Stimulated activated naive CD8-positive, alpha-beta T cell treated with anti-CD3 and anti-CD28 coated beads, Interleukin-15, amount 100 ng/mL, for 72 hours (primary cell): ENCODE measurements around the gene CNNM1.

ENCODE experiments used
- ATAC-seq: fragments of 150-1000 bp; cut with Tn5 transposase; 2 replicates; pipeline ENCODE4 v1.10.0; 2021; ENCODE audit warnings: mild to moderate bottlenecking, moderate library complexity
- DNase-seq, 2 donors: peaks; one replicate each; pipeline ENCODE4 v3.0.0; 2021 to 2022
- H3K27ac Mint-ChIP-seq, 2 donors: one replicate each; pipeline ENCODE4 v1.8.0; 2022; ENCODE audit warnings: mild to moderate bottlenecking in 2 of 2, mixed read lengths in 2 of 2, moderate library complexity in 2 of 2
- H3K27me3 Mint-ChIP-seq: one replicate; pipeline ENCODE4 v1.8.0; 2022; ENCODE audit warnings: mixed read lengths
- H3K4me1 Mint-ChIP-seq: one replicate; pipeline ENCODE4 v1.8.0; 2022; ENCODE audit warnings: mild to moderate bottlenecking, mixed read lengths
- H3K4me3 Mint-ChIP-seq, 2 donors: one replicate each; pipeline ENCODE4 v1.8.0; 2022; ENCODE audit warnings: mild to moderate bottlenecking in 2 of 2, mixed read lengths in 2 of 2, moderate library complexity in 1 of 2
- H3K9me3 Mint-ChIP-seq, 2 donors: one replicate each; pipeline ENCODE4 v1.8.0; 2022; ENCODE audit warnings: mixed read lengths in 2 of 2

CNNM1 gene

DNA sequence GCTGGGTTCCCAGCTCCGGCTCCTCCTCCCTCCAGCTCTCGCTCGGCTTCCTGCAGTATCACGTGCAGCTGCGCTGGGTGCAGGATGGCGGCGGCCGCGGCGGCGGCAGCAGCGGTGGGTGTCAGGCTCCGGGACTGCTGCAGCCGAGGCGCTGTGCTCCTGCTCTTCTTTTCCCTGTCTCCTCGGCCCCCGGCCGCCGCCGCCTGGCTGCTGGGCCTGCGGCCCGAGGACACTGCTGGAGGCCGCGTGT, at the start of gene CNNM1:
CNNM1 (plus strand) TSS at position 53 of the 250 bp plus-strand sequence; CDS start at position 85, 32 bp downstream.
- peaks cover 13% of the 10 kb centered on the region for H3K4me1 Mint-ChIP-seq
- peaks cover 52% of the 10 kb centered on the region for H3K27me3 Mint-ChIP-seq
- ATAC-seq (peak; percentile 73), DNase-seq (peak; percentile 16 to 36)
- H3K27ac Mint-ChIP-seq: no peak within 1 kb of the TSS
- no peaks in the 10 kb centered on the region for H3K9me3 Mint-ChIP-seq
- peak within 1 kb of the TSS; percentile 49 to 73 for H3K4me3 Mint-ChIP-seq

DNA sequence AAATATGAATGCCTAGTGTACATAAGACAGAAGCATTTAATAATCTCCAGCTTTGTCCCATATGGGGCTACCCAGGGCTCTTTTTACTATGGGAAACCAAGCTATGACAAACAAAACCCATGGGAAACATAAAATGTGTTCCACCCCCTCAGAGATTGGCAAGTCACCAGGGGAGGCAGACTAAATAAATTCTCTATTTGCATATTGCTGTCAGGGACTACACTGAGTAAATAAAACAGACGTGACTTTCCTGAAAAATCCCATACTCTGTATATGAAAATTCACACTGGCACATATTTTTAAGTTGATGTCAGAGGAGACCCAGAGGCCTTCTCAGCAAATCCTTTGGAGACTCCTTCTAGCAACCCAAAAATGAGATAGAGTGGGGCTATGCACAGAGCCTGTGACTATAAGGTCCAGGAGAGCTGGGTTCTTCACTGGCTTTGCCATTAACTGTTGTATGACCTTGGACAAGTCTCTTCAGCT, 49.5 kb upstream of the CNNM1 start:
- no peak for DNase-seq
- H3K27ac Mint-ChIP-seq: no peak overlapping the region
- no peaks in the 10 kb centered on the region for H3K4me1 Mint-ChIP-seq
- H3K9me3 Mint-ChIP-seq: peaks cover 5 to 21% of the 10 kb centered on the region in 2 donors
- ATAC-seq: no peak
- H3K4me3 Mint-ChIP-seq: no peak overlapping the region
- peaks cover 49% of the 10 kb centered on the region for H3K27me3 Mint-ChIP-seq

DNA sequence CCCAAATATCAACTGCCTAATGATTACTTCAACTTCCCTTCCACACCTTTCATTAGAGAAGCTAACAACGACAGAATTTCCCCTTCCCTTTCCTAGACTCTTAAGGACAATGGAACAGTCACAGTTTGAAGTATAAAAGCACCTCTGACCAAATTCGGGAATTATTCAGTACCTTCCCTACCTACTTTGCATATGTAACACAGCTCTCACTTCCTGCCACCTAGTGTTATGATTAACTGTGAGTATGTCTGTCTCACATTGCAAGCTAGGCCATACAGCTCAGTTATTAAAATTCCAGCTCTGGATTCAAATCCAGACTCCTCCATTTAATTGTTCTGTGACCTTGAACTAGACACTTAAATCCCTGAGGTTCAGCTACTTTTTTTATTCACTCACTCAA, 48.7 kb upstream of the CNNM1 start:
- H3K9me3 Mint-ChIP-seq: peaks cover 5 to 21% of the 10 kb centered on the region in 2 donors
- ATAC-seq (no peak), DNase-seq (no peak)
- no peak overlapping the region for H3K27ac Mint-ChIP-seq
- H3K27me3 Mint-ChIP-seq: peaks cover 52% of the 10 kb centered on the region
- H3K4me1 Mint-ChIP-seq: no peaks in the 10 kb centered on the region
- H3K4me3 Mint-ChIP-seq: no peak overlapping the region

DNA sequence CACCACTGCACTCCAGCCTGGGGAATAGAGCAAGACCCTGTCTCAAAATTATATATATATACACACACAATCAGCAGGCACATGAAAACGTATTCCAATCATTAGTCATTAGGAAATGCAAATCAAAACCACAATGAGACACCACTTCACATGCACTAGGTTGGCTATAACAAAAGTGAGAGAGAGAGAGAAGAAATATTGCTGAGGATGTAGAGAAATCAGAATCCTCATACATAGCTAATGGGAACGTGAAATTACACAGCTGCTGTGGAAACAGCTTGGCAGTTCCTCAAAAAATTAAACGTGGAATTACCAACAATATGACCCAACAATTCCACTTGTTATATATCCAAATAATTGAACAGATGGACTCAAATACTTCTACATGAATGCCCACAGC, 43.3 kb upstream of the CNNM1 start:
- no peaks in the 10 kb centered on the region for H3K4me1 Mint-ChIP-seq
- peaks cover 29% of the 10 kb centered on the region for H3K27me3 Mint-ChIP-seq
- ATAC-seq (no peak), DNase-seq (no peak)
- H3K27ac Mint-ChIP-seq: no peak overlapping the region
- peaks cover 5 to 21% of the 10 kb centered on the region in 2 donors for H3K9me3 Mint-ChIP-seq
- no peak overlapping the region for H3K4me3 Mint-ChIP-seq

DNA sequence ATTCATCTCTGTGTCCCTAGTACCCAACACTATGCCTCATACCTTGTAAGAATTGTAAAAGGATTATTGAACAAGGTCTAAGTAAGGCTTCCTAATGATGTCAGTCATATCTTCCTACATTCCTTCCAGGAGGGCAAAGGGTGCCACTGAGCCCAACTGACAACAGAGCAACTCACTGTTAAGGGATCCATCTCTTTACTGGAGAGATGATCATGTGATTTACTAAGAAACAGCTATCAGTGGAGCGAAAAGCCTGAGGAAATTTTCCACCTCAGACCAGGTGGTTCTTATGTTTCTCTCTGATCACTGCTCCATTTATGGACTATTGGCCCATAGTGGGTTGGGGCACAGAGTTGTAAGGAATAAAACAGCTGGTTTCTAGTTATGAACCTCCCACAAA, 38.9 kb upstream of the CNNM1 start:
- Mint-ChIP-seq H3K4me1 (no peaks in the 10 kb centered on the region), H3K4me3 (no peak overlapping the region), H3K9me3 (no peaks in the 10 kb centered on the region), H3K27ac (no peak overlapping the region), H3K27me3 (peaks cover 12% of the 10 kb centered on the region)
- ATAC-seq: no peak
- no peak for DNase-seq

DNA sequence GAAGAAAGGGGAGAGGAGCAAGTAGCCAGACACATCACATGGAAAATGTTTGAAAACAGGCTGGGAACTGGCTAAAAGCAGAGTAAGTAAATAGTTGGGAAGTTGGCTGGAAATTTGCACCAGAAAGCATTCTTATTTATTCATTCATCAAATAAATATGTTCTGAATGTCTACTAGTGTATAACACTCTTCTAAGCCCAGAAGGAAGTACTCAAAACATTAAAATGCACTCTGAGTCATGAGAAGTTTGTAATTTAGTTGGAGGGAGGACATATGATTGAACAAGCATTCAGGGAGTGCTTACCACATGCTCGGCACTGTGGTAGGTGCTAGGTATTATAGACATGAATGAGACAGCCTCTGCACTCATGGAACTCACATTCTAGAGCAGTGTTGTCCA, 37.0 kb upstream of the CNNM1 start:
- DNase-seq (no peak), ATAC-seq (no peak)
- no peak overlapping the region for H3K4me3 Mint-ChIP-seq

DNA sequence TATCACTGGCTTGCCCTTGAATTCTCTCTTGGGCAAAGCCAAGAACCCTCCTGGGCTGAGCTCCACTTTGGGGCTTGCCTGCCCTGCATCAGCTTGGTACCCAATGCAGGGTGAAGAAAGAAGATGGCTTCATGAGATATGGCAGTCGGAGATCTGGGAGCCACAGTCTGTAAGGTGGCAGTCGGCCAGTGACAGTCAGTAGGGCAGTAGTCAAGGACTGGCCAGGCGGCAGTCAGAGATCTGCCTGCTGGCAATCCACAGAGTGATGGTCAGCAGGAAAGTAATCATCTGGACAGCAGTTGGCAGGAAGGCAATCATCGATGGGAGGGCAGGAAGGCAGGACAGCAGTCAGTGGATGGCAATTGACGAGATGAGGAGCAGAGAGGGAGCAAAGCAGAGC, 32.6 kb upstream of the CNNM1 start:
- DNase-seq: no peak
- Mint-ChIP-seq H3K4me3 (no peak overlapping the region), H3K27ac (no peak overlapping the region), H3K27me3 (peaks cover 2% of the 10 kb centered on the region), H3K4me1 (no peaks in the 10 kb centered on the region), H3K9me3 (no peaks in the 10 kb centered on the region)
- no peak for ATAC-seq

More for the DNA sequence above, 37.0 kb upstream of the CNNM1 start:
- H3K27me3 Mint-ChIP-seq: peaks cover 8% of the 10 kb centered on the region
- no peak overlapping the region for H3K27ac Mint-ChIP-seq
- H3K9me3 Mint-ChIP-seq: no peaks in the 10 kb centered on the region
- no peaks in the 10 kb centered on the region for H3K4me1 Mint-ChIP-seq

DNA sequence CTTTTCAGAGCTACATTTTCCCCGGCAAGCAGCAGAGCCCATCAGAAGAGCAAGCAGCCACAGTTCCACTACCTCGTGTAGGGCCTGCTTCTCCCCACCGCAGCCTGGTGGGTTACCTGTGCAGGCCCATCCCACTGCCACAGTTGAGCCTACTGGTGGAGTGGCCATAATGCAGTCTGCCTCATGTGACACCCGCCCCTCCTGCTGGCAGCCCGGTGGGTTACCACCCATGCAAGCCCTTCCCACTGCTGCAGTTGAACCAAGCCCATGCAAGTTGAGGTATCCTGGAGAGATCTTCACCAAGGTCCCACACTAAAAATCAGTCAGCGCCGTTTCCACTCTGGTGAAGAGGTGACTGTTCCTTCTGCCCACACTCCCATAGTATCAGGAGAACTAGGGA, 32.1 kb upstream of the CNNM1 start:
- DNase-seq: no peak
- Mint-ChIP-seq H3K4me1 (no peaks in the 10 kb centered on the region), H3K27ac (no peak overlapping the region), H3K4me3 (no peak overlapping the region), H3K9me3 (no peaks in the 10 kb centered on the region), H3K27me3 (peaks cover 7% of the 10 kb centered on the region)
- ATAC-seq: peak; percentile 45

DNA sequence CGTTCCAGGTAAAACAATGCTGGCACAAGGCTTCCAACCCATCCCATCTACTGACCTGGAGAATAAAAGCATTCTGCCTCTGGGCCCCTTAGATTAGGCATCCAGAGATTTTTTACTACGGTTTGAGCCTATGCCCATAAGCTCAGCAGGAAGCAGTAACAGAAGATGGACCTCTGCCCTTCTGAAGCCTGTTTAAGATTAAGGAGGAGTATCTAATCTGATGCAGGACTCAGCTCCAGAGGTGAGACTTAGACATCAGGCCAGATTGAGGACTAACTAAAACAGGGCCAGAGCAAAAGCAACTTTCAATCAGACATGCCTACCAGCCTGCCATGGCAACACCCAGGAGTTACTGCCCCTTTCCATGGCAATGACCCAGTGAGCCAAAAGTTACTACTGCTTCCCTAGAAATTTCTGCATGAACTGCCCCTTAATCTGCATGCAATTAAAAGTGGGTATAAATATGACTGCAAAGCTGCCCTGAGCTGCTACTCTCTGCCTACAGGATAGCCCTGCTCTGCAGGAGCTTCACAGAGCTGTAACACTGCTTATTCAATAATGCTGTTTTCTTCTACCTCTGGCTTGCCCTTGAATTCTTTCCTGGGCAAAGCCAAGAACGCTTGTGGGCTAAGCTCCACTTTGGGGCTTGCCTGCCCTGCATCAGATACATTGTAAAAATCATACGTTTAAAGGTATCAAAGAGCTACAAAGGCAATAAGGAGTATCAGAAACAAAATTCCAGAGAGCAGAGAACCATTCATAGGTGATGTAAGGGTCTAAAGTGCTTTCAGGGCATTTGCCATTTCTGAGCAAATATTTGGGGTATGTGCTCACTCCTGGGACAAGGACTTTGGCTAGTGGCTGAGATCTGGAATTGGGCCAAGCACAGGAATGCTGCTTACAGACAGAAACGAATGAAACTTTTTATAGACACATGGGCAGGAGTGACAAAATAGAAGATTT, 25.0 kb upstream of the CNNM1 start:
- peaks cover 0 to 6% of the 10 kb centered on the region in 2 donors for H3K9me3 Mint-ChIP-seq
- no peak overlapping the region for H3K27ac Mint-ChIP-seq
- no peaks in the 10 kb centered on the region for H3K4me1 Mint-ChIP-seq
- H3K4me3 Mint-ChIP-seq: no peak overlapping the region
- peaks cover 15% of the 10 kb centered on the region for H3K27me3 Mint-ChIP-seq
- no peak for ATAC-seq
- no peak for DNase-seq

DNA sequence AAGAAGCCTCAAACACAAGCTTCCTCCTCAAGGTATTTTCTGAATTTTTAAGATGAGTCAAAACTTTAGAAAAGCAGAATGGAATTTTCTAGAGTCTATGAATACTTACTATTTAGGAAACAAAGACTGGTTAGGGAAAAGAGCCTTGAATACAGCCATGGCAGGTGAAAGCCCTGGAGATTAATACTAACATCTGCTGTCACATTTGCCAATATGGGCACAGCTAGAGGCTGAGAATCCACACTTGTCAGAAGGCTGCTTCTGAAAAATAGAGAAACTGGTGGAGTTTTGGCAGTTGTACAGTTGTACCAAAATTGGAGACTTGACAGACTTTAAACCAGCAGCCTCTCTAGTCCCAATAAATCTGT, 24.3 kb upstream of the CNNM1 start:
- Mint-ChIP-seq H3K27me3 (peaks cover 15% of the 10 kb centered on the region), H3K4me1 (no peaks in the 10 kb centered on the region), H3K4me3 (no peak overlapping the region), H3K9me3 (peaks cover 2 to 7% of the 10 kb centered on the region in 2 donors), H3K27ac (no peak overlapping the region)
- ATAC-seq (no peak), DNase-seq (no peak)

DNA sequence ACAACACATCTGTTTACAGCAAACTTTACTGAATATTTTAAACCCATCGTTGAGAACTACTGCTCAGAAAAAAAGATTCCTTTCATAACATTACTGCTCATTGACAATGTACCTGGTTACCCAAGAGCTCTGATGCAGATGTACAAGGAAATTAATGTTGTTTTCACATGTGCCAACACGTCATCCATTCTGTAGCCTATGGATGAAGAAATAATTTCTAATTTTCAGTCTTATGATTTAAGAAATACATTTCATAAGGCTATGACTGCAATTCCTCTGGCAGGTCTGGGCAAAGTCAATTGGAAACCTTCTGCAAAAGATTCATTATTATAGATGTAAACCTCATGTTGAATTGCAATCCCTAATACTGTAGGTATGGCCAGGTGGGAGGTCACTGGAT, 16.7 kb upstream of the CNNM1 start:
- Mint-ChIP-seq H3K27ac (no peak overlapping the region), H3K4me1 (no peaks in the 10 kb centered on the region), H3K9me3 (peaks cover 5 to 7% of the 10 kb centered on the region in 2 donors), H3K27me3 (peaks cover 14% of the 10 kb centered on the region), H3K4me3 (no peak overlapping the region)
- DNase-seq (no peak), ATAC-seq (no peak)

DNA sequence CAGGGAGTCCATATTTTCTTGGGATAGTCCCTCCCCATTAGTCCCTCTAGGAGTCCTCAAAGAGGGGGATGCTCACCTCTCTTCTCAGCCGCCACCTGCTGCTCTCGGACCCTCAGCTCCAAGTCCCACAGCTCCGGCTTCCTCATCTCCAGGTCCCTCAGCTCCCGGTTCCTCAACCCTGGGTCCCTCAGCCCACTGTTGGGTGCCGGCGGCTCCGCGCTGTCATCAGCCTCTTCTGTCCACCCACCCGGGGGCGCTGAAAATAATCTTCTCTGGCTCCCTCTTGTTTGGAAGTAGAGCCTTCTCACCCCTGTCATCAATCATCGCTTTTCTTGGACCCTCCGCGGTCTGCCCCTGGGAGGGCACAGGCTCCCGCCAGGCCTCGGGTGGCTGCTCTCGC, 13.3 kb upstream of the CNNM1 start:
- Mint-ChIP-seq H3K27ac (no peak overlapping the region), H3K4me3 (no peak overlapping the region), H3K4me1 (no peaks in the 10 kb centered on the region)

DNA sequence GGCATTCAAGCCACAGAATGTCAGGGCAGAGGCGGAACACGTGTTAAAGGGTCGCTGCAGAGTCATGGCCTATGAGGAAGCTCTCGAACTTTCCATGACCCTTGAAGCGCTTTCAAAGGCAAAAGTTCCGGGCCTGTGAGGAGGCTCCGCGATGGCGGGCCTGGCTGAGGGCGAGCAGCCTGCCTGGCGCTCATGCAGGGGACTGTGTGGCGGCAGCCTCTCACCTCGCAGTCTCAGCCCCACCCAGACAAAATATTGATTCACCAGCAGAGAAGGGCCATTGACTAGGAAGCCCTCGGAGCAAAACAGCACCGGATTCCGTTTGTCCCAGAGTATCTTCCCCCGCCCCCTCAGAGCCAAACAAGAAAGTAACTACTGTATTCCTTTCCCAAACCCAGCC, 12.8 kb upstream of the CNNM1 start:
- H3K4me3 Mint-ChIP-seq: no peak overlapping the region
- no peak for DNase-seq
- peaks cover 33% of the 10 kb centered on the region for H3K27me3 Mint-ChIP-seq
- no peak for ATAC-seq
- H3K4me1 Mint-ChIP-seq: no peaks in the 10 kb centered on the region
- no peak overlapping the region for H3K27ac Mint-ChIP-seq
- no peaks in the 10 kb centered on the region for H3K9me3 Mint-ChIP-seq

More for the DNA sequence above, 13.3 kb upstream of the CNNM1 start:
- Mint-ChIP-seq H3K27me3 (peaks cover 28% of the 10 kb centered on the region), H3K9me3 (no peaks in the 10 kb centered on the region)
- no peak for ATAC-seq
- DNase-seq: no peak

DNA sequence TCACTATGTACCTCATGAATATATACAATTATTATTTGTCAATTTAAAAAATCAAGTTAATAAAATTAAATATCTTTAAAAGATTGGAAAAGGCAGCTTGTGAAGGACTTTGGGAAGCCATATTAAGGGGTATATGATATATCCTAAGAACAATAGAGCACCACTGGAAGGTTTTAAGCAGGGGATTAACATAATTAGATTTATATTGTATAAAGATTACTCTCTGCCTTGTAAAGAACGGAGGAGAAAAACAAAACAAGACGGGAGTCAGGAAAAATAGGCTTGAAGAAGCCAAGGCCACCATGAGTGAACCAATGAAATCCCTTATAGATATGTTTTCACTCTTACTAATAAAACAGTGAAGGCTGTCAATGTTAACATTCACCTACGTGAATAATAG, 11.1 kb upstream of the CNNM1 start:
- no peak overlapping the region for H3K4me3 Mint-ChIP-seq

DNA sequence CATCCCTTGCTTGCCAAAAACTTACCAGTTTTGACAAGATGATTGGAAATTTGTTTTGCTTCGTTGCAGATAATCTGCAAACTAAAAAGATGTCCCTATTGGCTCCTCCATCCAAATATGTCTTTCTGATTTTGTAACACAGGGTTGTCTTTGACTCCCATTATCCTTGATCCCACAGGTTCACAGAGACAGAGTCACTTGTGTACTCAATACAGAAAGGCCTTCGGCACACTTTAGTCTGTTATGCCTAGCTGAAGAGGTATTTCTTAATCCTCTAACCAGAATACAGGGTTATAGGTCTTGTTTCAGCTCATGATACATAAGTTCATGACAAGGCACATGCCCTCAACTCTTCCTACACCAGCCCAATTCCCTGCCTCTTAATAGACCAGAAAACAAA, 10.7 kb upstream of the CNNM1 start:
- no peaks in the 10 kb centered on the region for H3K4me1 Mint-ChIP-seq
- no peak overlapping the region for H3K4me3 Mint-ChIP-seq
- peaks cover 54% of the 10 kb centered on the region for H3K27me3 Mint-ChIP-seq
- H3K27ac Mint-ChIP-seq: no peak overlapping the region
- no peaks in the 10 kb centered on the region for H3K9me3 Mint-ChIP-seq
- ATAC-seq (no peak), DNase-seq (no peak)

More for the DNA sequence above, 11.1 kb upstream of the CNNM1 start:
- Mint-ChIP-seq H3K27me3 (peaks cover 50% of the 10 kb centered on the region), H3K4me1 (no peaks in the 10 kb centered on the region), H3K9me3 (no peaks in the 10 kb centered on the region), H3K27ac (no peak overlapping the region)
- DNase-seq (no peak), ATAC-seq (no peak)

DNA sequence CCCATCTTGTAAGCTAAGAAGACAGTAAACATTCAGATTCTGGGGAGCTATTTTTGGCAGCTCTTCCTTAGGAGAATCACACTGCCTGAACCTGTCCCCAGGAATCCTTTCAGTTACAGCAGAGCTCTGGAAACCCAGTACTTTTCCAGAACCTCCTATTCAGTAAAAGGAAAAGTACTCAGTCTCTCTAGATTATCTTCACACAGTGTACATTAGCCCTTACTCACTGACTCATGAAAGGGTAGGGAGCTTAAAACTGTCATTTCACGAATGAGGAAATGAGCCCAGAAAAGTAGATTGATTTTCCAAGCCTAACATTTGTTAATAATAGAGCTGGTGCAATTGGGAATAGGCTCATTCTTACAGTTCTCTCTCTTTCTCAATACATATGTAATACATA, 3.9 kb upstream of the CNNM1 start:
- no peaks in the 10 kb centered on the region for H3K9me3 Mint-ChIP-seq
- H3K4me3 Mint-ChIP-seq: no peak overlapping the region
- no peak overlapping the region for H3K27ac Mint-ChIP-seq
- DNase-seq (no peak), ATAC-seq (no peak)
- peaks cover 2% of the 10 kb centered on the region for H3K4me1 Mint-ChIP-seq
- peaks cover 64% of the 10 kb centered on the region for H3K27me3 Mint-ChIP-seq

DNA sequence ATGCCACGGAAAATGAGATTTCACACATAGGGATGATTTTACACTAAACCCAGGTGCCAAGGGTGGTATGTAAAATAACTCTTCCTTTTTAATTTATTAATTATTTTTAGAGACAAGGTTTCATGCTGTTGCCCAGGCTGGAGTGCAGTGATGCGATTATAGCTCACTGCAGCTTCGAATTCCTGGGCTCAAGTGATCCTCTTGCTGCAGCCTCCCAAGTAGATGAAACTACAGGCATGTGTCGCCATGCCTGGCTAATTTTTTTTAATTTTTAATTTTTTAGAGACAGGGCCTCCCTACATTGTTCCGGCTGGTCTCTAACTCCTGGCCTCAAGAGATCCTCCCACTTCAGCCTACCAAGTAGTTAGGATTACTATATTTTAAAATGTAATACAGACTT, 2.3 kb upstream of the CNNM1 start:
- Mint-ChIP-seq H3K4me1 (peaks cover 13% of the 10 kb centered on the region), H3K4me3 (no peak overlapping the region), H3K27ac (no peak overlapping the region), H3K9me3 (no peaks in the 10 kb centered on the region), H3K27me3 (peaks cover 66% of the 10 kb centered on the region)
- DNase-seq: no peak
- no peak for ATAC-seq
